ENCODE results near the gene DLGAP1.

GRCh38 chr18:3960142-3960541, 495.0 kb downstream of the DLGAP1 start:
- no peak for TF ChIP-seq SP1 (IDR thresholded peaks at IDR 0.05)
- no peak for TF ChIP-seq PKNOX1 (IDR thresholded peaks at IDR 0.05)
